GM23338 (cell line): ENCODE data around the gene PBLD. TPM values are rescaled to one million over a fixed set of nuclear protein-coding genes. Genes with fewer than 3 reads are reported as not detected.

Experiments used
- ATAC-seq: fragments of 200-7000 bp; cut with Tn5 transposase; 3 replicates; pipeline ENCODE4 v1.9.1; 2020
- DNase-seq: peaks from one replicate; pipeline ENCODE4 v3.0.0-alpha.2; 2015; ENCODE audit warnings: low spot score
- H2AFZ ChIP-seq: fragments of 200-600 bp; sonication (generic); 2 replicates; pipeline ENCODE4 v1.8.0; 2016; ENCODE audit warnings: antibody characterized with exemption, mild to moderate bottlenecking, moderate library complexity
- H3F3A ChIP-seq: fragments of 200-600 bp; sonication (generic); replicated peaks from 2 replicates; pipeline ENCODE4 v1.8.0; 2017; ENCODE audit warnings: antibody characterized with exemption, mixed run types, low read depth
- H3K27ac ChIP-seq: fragments of 200-600 bp; sonication (generic); 2 replicates; pipeline ENCODE4 v1.6.1; 2016; ENCODE audit warnings: low read depth
- H3K27me3 ChIP-seq: fragments of 200-600 bp; sonication (generic); 2 replicates; pipeline ENCODE4 v1.8.0; 2016; ENCODE audit warnings: mild to moderate bottlenecking, mixed run types, moderate library complexity; ENCODE audit not compliant: insufficient read depth
- H3K36me3 ChIP-seq: fragments of 200-600 bp; sonication (generic); 2 replicates; pipeline ENCODE4 v1.8.0; 2016; ENCODE audit warnings: mild to moderate bottlenecking; ENCODE audit not compliant: insufficient read depth
- H3K4me1 ChIP-seq: fragments of 200-600 bp; sonication (generic); 2 replicates; pipeline ENCODE4 v1.8.0; 2016; ENCODE audit warnings: mild to moderate bottlenecking, moderate library complexity; ENCODE audit not compliant: insufficient read depth
- H3K4me2 ChIP-seq: fragments of 200-600 bp; sonication (generic); 2 replicates; pipeline ENCODE4 v1.7.1; 2017; ENCODE audit warnings: mixed run types
- H3K4me3 ChIP-seq: fragments of 200-600 bp; sonication (generic); 2 replicates; pipeline ENCODE4 v1.6.1; 2016; ENCODE audit warnings: mixed run types
- H3K79me2 ChIP-seq: fragments of 200-600 bp; sonication (generic); replicated peaks from 2 replicates; pipeline ENCODE4 v1.8.0; 2017; ENCODE audit warnings: mild to moderate bottlenecking; ENCODE audit not compliant: insufficient read depth
- H3K9me2 ChIP-seq: fragments of 200-600 bp; sonication (generic); 2 replicates; pipeline ENCODE4 v1.8.0; 2017; ENCODE audit not compliant: insufficient read depth
- H4K20me1 ChIP-seq: fragments of 200-600 bp; sonication (generic); replicated peaks from 2 replicates; pipeline ENCODE4 v1.8.0; 2017; ENCODE audit warnings: mild to moderate bottlenecking; ENCODE audit not compliant: insufficient read depth
- H3K27ac Mint-ChIP-seq: 2 replicates; pipeline ENCODE4 v1.8.0; 2020; ENCODE audit warnings: inconsistent platforms, mild to moderate bottlenecking, moderate library complexity, mixed read lengths
- H3K27me3 Mint-ChIP-seq: 3 replicates; pipeline ENCODE4 v1.8.0; 2022; ENCODE audit warnings: low read depth, mild to moderate bottlenecking, moderate library complexity, mixed read lengths, inconsistent platforms; ENCODE audit not compliant: insufficient read depth, poor library complexity
- H3K36me3 Mint-ChIP-seq: 3 replicates; pipeline ENCODE4 v1.8.0; 2021; ENCODE audit warnings: low read depth, mild to moderate bottlenecking, inconsistent platforms, moderate library complexity, mixed read lengths
- H3K4me1 Mint-ChIP-seq: 3 replicates; pipeline ENCODE4 v1.8.0; 2020; ENCODE audit warnings: mild to moderate bottlenecking, inconsistent platforms, mixed read lengths
- H3K4me3 Mint-ChIP-seq: 3 replicates; pipeline ENCODE4 v1.8.0; 2021; ENCODE audit warnings: moderate library complexity, mild to moderate bottlenecking, inconsistent platforms, mixed read lengths
- H3K9me3 Mint-ChIP-seq: 3 replicates; pipeline ENCODE4 v1.8.0; 2020; ENCODE audit warnings: moderate library complexity, mild to moderate bottlenecking, inconsistent platforms, mixed read lengths
- CREB1 ChIP-seq: fragments of 250-450 bp; sonication (Bioruptor Pico); IDR thresholded peaks from 2 replicates; pipeline ENCODE4 v1.5.0; 2020; ENCODE audit warnings: low read depth, mild to moderate bottlenecking, moderate library complexity
- CTCF ChIP-seq, 2 experiments: fragments of 200-600 bp in 1 of 2; sonication (generic) in 1 of 2; conservative IDR thresholded peaks; 2 replicates each; pipeline versions ENCODE4 v1.5.1 to v1.6.1; 2016 to 2017; ENCODE audit warnings: antibody characterized with exemption in 2 of 2, low read depth in 2 of 2, mild to moderate bottlenecking in 2 of 2, moderate library complexity in 1 of 2
- EZH2 ChIP-seq: fragments of 200-600 bp; sonication (generic); IDR thresholded peaks from one replicate; pipeline ENCODE4 v1.8.0; 2017; ENCODE audit warnings: antibody characterized with exemption, mild to moderate bottlenecking, low read depth; ENCODE audit not compliant: unreplicated experiment
- EZH2phosphoT487 ChIP-seq: fragments of 200-600 bp; sonication (generic); IDR thresholded peaks from one replicate; pipeline ENCODE4 v1.8.1; 2018; ENCODE audit warnings: antibody characterized with exemption; ENCODE audit not compliant: unreplicated experiment
- JUNB ChIP-seq: IDR thresholded peaks from one replicate; pipeline ENCODE4 v1.6.1; 2016; ENCODE audit warnings: antibody characterized with exemption; ENCODE audit not compliant: unreplicated experiment
- NANOG ChIP-seq: IDR thresholded peaks from 2 replicates; pipeline ENCODE4 v1.6.1; 2016; ENCODE audit warnings: antibody characterized with exemption, borderline replicate concordance
- REST ChIP-seq: IDR thresholded peaks from one replicate; pipeline ENCODE4 v1.6.1; 2018; ENCODE audit warnings: antibody characterized with exemption; ENCODE audit not compliant: unreplicated experiment
- STAT1 ChIP-seq: IDR thresholded peaks from one replicate; pipeline ENCODE4 v1.6.1; 2016; ENCODE audit warnings: antibody characterized with exemption; ENCODE audit not compliant: unreplicated experiment
- ZNF331 ChIP-seq: fragments of 250-450 bp; sonication (Bioruptor Pico); IDR thresholded peaks from 2 replicates; pipeline ENCODE4 v1.5.0; 2020; ENCODE audit warnings: low read depth, mild to moderate bottlenecking, moderate library complexity
- polyA plus RNA-seq: library from polyadenylated mRNA; unstranded; fragments of >200 nt; fragmentation: Nextera tagmentation; extraction: Ambion mirVana; gene quantifications from 2 replicates; pipeline ENCODE4 v1.2.1, GENCODE V29; 2016
- total RNA-seq: library from RNA; depleted of rRNA; stranded (reverse); fragments of >200 nt; shearing (Covaris generic); gene quantifications from 2 replicates; pipeline ENCODE4 v1.2.3, GENCODE V29; 2014
- TF ChIP-seq, protein P1 (sequence below): fragments of 250-450 bp; sonication (Bioruptor Pico); IDR thresholded peaks from 2 replicates; pipeline ENCODE4 v1.5.0; 2020; ENCODE audit warnings: mild to moderate bottlenecking, moderate library complexity

PBLD gene
- total and polyA plus RNA-seq, 2 experiments from 2014 or later: 0.90 to 1.5 TPM

DNA sequence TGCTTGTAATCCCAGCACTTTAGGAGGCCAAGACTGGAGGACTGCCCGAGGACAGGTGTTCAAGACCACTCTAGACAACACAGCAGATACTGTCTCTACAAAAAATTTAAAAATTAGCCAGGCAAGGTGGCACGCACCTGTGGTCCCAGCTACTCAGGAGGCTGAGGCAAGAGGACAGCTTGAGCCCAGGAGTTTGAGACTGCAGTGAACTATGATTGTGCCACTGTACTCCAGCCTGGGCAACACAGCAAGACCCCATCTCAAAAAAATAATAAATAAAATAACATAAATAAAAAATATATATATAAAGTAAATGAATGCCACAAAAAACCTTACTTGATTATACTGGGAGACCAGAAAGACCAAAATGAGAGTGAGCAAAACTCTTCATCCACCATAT is 20.8 kb upstream of the PBLD start:
- DNase-seq: no peak
- Histone ChIP-seq H3K9me2 (no peaks in the 10 kb centered on the region), H4K20me1 (no peaks in the 10 kb centered on the region), H3F3A (no peaks in the 10 kb centered on the region), H3K4me2 (no peak overlapping the region), H3K36me3 (no peaks in the 10 kb centered on the region; the same call in 1 of the 2 replicates), H3K79me2 (no peaks in the 10 kb centered on the region), H2AFZ (no peak overlapping the region), H3K4me3 (no peak overlapping the region), H3K27ac (no peak overlapping the region), H3K27me3 (no peaks in the 10 kb centered on the region), H3K4me1 (no peaks in the 10 kb centered on the region)
- Mint-ChIP-seq H3K36me3 (peaks cover 36% of the 10 kb centered on the region), H3K27ac (no peak overlapping the region), H3K9me3 (no peaks in the 10 kb centered on the region), H3K4me1 (peaks cover 1% of the 10 kb centered on the region; the same call in 1 of the 3 replicates), H3K27me3 (peaks cover 2% of the 10 kb centered on the region), H3K4me3 (no peak overlapping the region)
- ATAC-seq: no peak
- TF ChIP-seq, protein P1, sequence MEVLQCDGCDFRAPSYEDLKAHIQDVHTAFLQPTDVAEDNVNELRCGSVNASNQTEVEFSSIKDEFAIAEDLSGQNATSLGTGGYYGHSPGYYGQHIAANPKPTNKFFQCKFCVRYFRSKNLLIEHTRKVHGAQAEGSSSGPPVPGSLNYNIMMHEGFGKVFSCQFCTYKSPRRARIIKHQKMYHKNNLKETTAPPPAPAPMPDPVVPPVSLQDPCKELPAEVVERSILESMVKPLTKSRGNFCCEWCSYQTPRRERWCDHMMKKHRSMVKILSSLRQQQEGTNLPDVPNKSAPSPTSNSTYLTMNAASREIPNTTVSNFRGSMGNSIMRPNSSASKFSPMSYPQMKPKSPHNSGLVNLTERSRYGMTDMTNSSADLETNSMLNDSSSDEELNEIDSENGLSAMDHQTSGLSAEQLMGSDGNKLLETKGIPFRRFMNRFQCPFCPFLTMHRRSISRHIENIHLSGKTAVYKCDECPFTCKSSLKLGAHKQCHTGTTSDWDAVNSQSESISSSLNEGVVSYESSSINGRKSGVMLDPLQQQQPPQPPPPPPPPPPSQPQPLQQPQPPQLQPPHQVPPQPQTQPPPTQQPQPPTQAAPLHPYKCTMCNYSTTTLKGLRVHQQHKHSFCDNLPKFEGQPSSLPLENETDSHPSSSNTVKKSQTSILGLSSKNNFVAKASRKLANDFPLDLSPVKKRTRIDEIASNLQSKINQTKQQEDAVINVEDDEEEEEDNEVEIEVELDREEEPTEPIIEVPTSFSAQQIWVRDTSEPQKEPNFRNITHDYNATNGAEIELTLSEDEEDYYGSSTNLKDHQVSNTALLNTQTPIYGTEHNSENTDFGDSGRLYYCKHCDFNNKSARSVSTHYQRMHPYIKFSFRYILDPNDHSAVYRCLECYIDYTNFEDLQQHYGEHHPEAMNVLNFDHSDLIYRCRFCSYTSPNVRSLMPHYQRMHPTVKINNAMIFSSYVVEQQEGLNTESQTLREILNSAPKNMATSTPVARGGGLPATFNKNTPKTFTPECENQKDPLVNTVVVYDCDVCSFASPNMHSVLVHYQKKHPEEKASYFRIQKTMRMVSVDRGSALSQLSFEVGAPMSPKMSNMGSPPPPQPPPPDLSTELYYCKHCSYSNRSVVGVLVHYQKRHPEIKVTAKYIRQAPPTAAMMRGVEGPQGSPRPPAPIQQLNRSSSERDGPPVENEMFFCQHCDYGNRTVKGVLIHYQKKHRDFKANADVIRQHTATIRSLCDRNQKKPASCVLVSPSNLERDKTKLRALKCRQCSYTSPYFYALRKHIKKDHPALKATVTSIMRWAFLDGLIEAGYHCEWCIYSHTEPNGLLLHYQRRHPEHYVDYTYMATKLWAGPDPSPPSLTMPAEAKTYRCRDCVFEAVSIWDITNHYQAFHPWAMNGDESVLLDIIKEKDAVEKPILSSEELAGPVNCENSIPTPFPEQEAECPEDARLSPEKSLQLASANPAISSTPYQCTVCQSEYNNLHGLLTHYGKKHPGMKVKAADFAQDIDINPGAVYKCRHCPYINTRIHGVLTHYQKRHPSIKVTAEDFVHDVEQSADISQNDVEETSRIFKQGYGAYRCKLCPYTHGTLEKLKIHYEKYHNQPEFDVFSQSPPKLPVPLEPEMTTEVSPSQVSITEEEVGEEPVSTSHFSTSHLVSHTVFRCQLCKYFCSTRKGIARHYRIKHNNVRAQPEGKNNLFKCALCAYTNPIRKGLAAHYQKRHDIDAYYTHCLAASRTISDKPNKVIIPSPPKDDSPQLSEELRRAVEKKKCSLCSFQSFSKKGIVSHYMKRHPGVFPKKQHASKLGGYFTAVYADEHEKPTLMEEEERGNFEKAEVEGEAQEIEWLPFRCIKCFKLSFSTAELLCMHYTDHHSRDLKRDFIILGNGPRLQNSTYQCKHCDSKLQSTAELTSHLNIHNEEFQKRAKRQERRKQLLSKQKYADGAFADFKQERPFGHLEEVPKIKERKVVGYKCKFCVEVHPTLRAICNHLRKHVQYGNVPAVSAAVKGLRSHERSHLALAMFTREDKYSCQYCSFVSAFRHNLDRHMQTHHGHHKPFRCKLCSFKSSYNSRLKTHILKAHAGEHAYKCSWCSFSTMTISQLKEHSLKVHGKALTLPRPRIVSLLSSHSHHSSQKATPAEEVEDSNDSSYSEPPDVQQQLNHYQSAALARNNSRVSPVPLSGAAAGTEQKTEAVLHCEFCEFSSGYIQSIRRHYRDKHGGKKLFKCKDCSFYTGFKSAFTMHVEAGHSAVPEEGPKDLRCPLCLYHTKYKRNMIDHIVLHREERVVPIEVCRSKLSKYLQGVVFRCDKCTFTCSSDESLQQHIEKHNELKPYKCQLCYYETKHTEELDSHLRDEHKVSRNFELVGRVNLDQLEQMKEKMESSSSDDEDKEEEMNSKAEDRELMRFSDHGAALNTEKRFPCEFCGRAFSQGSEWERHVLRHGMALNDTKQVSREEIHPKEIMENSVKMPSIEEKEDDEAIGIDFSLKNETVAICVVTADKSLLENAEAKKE (CRISPR knock-in tag): no peak
- TF ChIP-seq NANOG (no peak), EZH2phosphoT487 (no peak), CTCF (conservative IDR thresholded peaks at IDR 0.05; ENCODE audit: low read depth in 2 of 2) (no peak), ZNF331 (CRISPR knock-in tag) (no peak), EZH2 (no peak), CREB1 (CRISPR knock-in tag) (no peak), STAT1 (no peak), REST (no peak), JUNB (no peak)
